Spleen (tissue), 11 donors: ENCODE measurements around the gene FHIT. TPM values are rescaled to one million over a fixed set of nuclear protein-coding genes. Genes with fewer than 3 reads are reported as not detected.

Source experiments
- DNase-seq: peaks from one replicate; pipeline ENCODE4 v3.0.0-alpha.2; 2020
- H3K27ac ChIP-seq, 8 donors: fragments of 200-600 bp; sonication (generic) in 7 of 8; 1 replicate in 4 of 8; 2 replicates in 4 of 8; pipeline versions ENCODE4 v1.5.0 to v1.8.0; 2016 to 2021; ENCODE audit warnings: inconsistent platforms in 4 of 8, mild to moderate bottlenecking in 4 of 8, moderate library complexity in 1 of 8
- H3K27me3 ChIP-seq, 7 donors: fragments of 200-600 bp; sonication (generic) in 6 of 7; replicated peaks in 1 of 7; 1 replicate in 4 of 7; 2 replicates in 3 of 7; pipeline versions ENCODE4 v1.5.0 to v1.8.0; 2016 to 2021; ENCODE audit warnings: inconsistent platforms in 3 of 7, mild to moderate bottlenecking in 1 of 7
- H3K36me3 ChIP-seq, 6 donors: fragments of 200-600 bp; sonication (generic) in 5 of 6; 1 replicate in 4 of 6; 2 replicates in 2 of 6; pipeline versions ENCODE4 v1.5.0 to v1.8.0; 2016 to 2021; ENCODE audit warnings: inconsistent platforms in 2 of 6
- H3K4me1 ChIP-seq, 6 donors: fragments of 200-600 bp; sonication (generic) in 5 of 6; 1 replicate in 3 of 6; 2 replicates in 3 of 6; pipeline versions ENCODE4 v1.5.0 to v1.8.0; 2016 to 2021; ENCODE audit warnings: inconsistent platforms in 3 of 6
- H3K4me3 ChIP-seq, 8 donors: fragments of 200-600 bp; sonication (generic) in 7 of 8; 1 replicate in 4 of 8; 2 replicates in 4 of 8; pipeline versions ENCODE4 v1.5.0 to v1.8.0; 2016 to 2021; ENCODE audit warnings: inconsistent platforms in 4 of 8, mild to moderate bottlenecking in 4 of 8, moderate library complexity in 2 of 8
- H3K9me3 ChIP-seq, 8 donors: fragments of 200-600 bp; sonication (generic) in 7 of 8; 1 replicate in 4 of 8; 2 replicates in 4 of 8; pipeline versions ENCODE4 v1.5.0 to v1.8.0; 2016 to 2021; ENCODE audit warnings: inconsistent platforms in 4 of 8
- CTCF ChIP-seq, 11 experiments: fragments of 200-600 bp in 7 of 11; fragments of 450-650 bp in 4 of 11; sonication (generic) in 4 of 11; IDR thresholded peaks in 8 of 11; conservative IDR thresholded peaks in 3 of 11; 1 replicate in 7 of 11; 2 replicates in 4 of 11; pipeline versions ENCODE4 v1.4.0 to v1.8.0; 2016 to 2021; ENCODE audit warnings: antibody characterized with exemption in 11 of 11, inconsistent platforms in 4 of 11, mild to moderate bottlenecking in 1 of 11
- POLR2A ChIP-seq, 3 donors: fragments of 450-650 bp; IDR thresholded peaks; one replicate each; pipeline ENCODE4 v1.5.1; 2017; ENCODE audit warnings: antibody characterized with exemption in 3 of 3, mild to moderate bottlenecking in 1 of 3
- POLR2AphosphoS5 ChIP-seq, 3 donors: sonication (generic); formaldehyde crosslinking; IDR thresholded peaks; one replicate each; pipeline ENCODE4 v1.5.1; 2017; ENCODE audit warnings: antibody characterized with exemption in 3 of 3
- WGBS, 5 donors: extraction: QIAGEN DNeasy Blood & Tissue Kit in 3 of 5; methylation state at CpG; one replicate each; pipeline versions ENCODE4 v1.1.5 to v1.1.7; 2013 to 2018; 5-methylcytosine and 5-hydroxymethylcytosine counted together
- intact Hi-C: fragments of 100-400 bp; cut with DNase I; formaldehyde crosslinking; loops from one replicate; pipeline ENCODE4 v1.15.0; 2023; ENCODE audit warnings: low total_unique reads
- polyA plus RNA-seq, 3 donors: library from polyadenylated mRNA; stranded (reverse); fragments of 200-250 nt; gene quantifications; one replicate each; pipeline ENCODE4 v1.2.1, GENCODE V29; 2013
- total RNA-seq, 7 donors: library from RNA; depleted of rRNA in 3 of 7; stranded (reverse); fragments of >200 nt in 3 of 7; fragmentation: NEBNext Ultra II Directional in 4 of 7; extraction: Animal tissue kit (Norgen Biotek cat#: 25700) in 4 of 7; gene quantifications; one replicate each; pipeline versions ENCODE4 v1.1.0 to v1.2.1, GENCODE V29; 2016 to 2021
- donor health status: healthy with polysubstance abuse.
- donor health status: DM: no; HTN: no; CAD: no; lungs with moderate emphysema.
- donor health status: DM: no; HTN: no; CAD: no.
- donor health status: Bipolar disorder and iron deficiency.
- donor health status: healthy.
- donor health status: DM: no; HTN: no; CAD: no.
- donor health status: DM: yes; HTN: yes; CAD: no.

Gene FHIT
- total and polyA plus RNA-seq, 10 donors = 4.1 to 23.1 (median 12.2) TPM

DNA sequence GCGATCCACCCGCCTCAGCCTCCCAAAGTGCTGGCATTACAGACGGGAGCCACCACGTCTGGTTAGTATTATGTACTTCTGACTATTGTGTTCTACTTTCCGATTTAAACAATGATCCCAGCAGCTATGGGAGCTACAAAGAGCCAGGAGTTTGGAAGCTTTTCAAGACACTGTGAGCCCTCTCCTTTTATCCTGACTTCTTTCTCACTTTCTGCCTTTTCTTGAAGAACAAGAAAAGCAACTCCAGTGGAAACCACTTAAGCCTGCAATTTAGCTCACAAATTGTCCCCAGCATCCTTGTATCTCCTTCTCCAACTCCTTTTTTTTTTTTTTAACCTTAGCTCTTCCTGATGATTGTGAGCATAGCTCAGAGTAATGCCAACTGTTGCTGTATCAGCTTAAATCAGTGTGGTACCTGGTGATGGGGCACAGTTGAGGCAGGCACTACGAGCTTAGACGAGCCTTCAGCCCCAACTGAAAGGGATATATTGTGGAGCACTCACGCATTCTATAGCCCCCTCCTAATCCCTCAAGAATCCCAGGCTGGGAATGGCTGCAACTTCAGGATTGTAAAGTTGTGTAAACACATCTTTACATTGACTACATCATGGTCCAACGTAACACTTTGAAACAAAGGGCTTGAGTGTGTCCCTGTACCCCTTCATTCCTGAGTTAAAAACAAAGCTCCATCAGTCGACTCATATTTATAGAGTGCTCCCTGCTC, 677.0 kb downstream of the FHIT start:
- H3K9me3 ChIP-seq = no peaks in the 10 kb centered on the region
- H3K4me1 ChIP-seq = no peaks in the 10 kb centered on the region
- no peaks in the 10 kb centered on the region for H3K27me3 ChIP-seq
- H3K27ac ChIP-seq = no peak overlapping the region
- TF ChIP-seq POLR2A (IDR thresholded peaks at IDR 0.05) (no peak), CTCF (IDR thresholded peaks at IDR 0.05 in 8 of 11, conservative IDR thresholded peaks at IDR 0.05 in 3 of 11) (no peak), POLR2AphosphoS5 (IDR thresholded peaks at IDR 0.05) (no peak)
- H3K4me3 ChIP-seq = no peak overlapping the region
- intact Hi-C loops = no loop called here
- 87 to 95% (median 90%) methylated on average over 10 of the region's 10 CpGs for WGBS, 5 donors
- H3K36me3 ChIP-seq = no peaks in the 10 kb centered on the region
- DNase-seq = no peak

DNA sequence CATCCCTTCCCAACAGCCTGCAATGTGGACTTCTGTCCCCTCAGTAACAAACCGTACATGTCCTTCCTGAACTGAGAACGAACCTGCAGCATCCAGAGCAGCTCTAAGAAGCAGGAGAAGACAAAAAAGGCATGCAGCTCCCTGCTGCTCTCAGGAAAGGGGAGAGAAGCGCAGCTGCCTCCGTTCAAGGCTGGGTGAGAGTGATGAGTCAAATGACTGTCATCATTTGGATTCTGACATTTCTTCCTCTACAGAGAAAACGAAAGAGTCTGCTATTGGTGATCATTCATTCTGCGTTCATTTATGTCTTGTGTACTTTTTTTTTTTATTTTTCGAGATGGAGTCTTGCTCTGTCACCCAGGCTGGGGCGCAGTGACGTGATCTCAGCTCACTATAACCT, 677.8 kb downstream of the FHIT start:
- Histone ChIP-seq H3K36me3 (no peaks in the 10 kb centered on the region), H3K9me3 (no peaks in the 10 kb centered on the region), H3K27ac (no peak overlapping the region), H3K27me3 (no peaks in the 10 kb centered on the region), H3K4me1 (no peaks in the 10 kb centered on the region), H3K4me3 (no peak overlapping the region)
- TF ChIP-seq POLR2AphosphoS5 (IDR thresholded peaks at IDR 0.05) (no peak), CTCF (IDR thresholded peaks at IDR 0.05 in 8 of 11, conservative IDR thresholded peaks at IDR 0.05 in 3 of 11) (no peak), POLR2A (IDR thresholded peaks at IDR 0.05) (no peak)
- DNase-seq = no peak
- intact Hi-C loops = no loop called here
- 79 to 89% (median 84%) methylated on average over 9 of the region's 9 CpGs for WGBS, 5 donors

GRCh38 chr3:60571511-60571910, 679.7 kb downstream of the FHIT start:
- Histone ChIP-seq H3K27ac (no peak overlapping the region), H3K36me3 (no peaks in the 10 kb centered on the region), H3K9me3 (peaks cover 0 to 7% (median 0%) of the 10 kb centered on the region in 8 donors), H3K4me3 (no peak overlapping the region), H3K4me1 (no peaks in the 10 kb centered on the region), H3K27me3 (no peaks in the 10 kb centered on the region)
- no peak for TF ChIP-seq POLR2A (IDR thresholded peaks at IDR 0.05)
- no peak for TF ChIP-seq CTCF (IDR thresholded peaks at IDR 0.05 in 8 of 11, conservative IDR thresholded peaks at IDR 0.05 in 3 of 11)
- no peak for TF ChIP-seq POLR2AphosphoS5 (IDR thresholded peaks at IDR 0.05)
- DNase-seq = no peak
- WGBS, 5 donors = 78 to 93% (median 91%) methylated on average over 2 of the region's 2 CpGs
- intact Hi-C loops = no loop called here

- no peak overlapping the region for H3K4me3 ChIP-seq
- no peaks in the 10 kb centered on the region for H3K4me1 ChIP-seq
- no peaks in the 10 kb centered on the region for H3K27me3 ChIP-seq
- no peaks in the 10 kb centered on the region for H3K36me3 ChIP-seq
- TF ChIP-seq CTCF (IDR thresholded peaks at IDR 0.05 in 8 of 11, conservative IDR thresholded peaks at IDR 0.05 in 3 of 11) (no peak), POLR2AphosphoS5 (IDR thresholded peaks at IDR 0.05) (no peak), POLR2A (IDR thresholded peaks at IDR 0.05) (no peak)
- no peaks in the 10 kb centered on the region for H3K9me3 ChIP-seq
- DNase-seq = no peak
- WGBS, 5 donors = 90 to 95% (median 93%) methylated on average over 3 of the region's 3 CpGs
- intact Hi-C loops = no loop called here
- H3K27ac ChIP-seq = no peak overlapping the region
These were observed 694.1 kb downstream of the FHIT start for GRCh38 chr3:60557122-60557521.
